NCI-H446 treated with DMSO at 0.1 percent for 48 hours (cell line): ENCODE measurements around the gene RFPL2.
"Not testable (repeated sequence)": the region's sequence is repeated elsewhere in the genome, so short reads cannot be mapped to it uniquely, and the experiment has no call there.

ENCODE experiments used
- DNase-seq: peaks from one replicate; lab custom pipeline; 2025; lab: John Stamatoyannopoulos, UW

Gene RFPL2

DNA sequence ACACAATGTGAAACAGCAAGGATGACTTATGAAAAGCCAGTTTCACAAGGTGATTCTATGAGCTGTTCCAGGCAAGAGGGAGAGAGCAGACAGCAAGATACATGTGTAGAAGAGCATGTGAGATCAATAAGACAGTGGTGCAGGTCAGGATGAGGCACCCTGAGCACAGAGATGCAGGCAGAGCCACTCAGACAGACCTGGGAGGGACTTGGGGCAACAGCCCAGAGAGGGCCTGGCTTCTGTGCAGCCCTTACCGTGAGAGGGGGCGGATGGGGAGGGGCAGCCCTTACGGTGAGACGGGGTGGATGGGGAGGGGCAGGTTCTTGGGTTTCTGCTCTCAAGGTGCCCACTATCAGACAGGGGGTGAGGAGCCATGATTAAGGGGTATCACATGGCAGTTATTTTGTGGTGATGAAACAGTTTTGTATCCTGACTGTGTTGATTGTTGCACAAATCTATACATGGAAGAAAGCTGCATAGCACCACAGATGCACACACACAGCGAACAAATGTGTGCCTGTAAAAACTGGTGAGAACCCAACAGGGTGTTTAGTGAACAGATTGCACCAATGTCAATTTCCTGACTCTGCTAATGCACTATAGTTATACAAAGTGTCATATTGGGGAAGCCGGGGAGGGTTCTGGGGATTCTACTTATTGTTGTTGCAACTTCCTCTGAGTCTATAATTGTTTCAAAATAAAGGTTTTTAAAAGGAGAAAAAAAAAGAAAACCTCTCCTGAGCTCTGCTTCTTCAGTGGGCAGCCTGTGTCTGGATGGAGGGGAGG, 40.6 kb downstream of the RFPL2 start:
- no peak for DNase-seq

GRCh38 chr22:32160411-32160810, 44.5 kb downstream of the RFPL2 start:
- not testable (repeated sequence) for DNase-seq

- DNase-seq = no peak
These were observed 46.0 kb downstream of the RFPL2 start, which contains the start of gene C22orf42 for GRCh38 chr22:32158712-32159533. C22orf42 (minus strand) TSS chr22:32159303; CDS start chr22:32159215, 88 bp downstream.

DNA sequence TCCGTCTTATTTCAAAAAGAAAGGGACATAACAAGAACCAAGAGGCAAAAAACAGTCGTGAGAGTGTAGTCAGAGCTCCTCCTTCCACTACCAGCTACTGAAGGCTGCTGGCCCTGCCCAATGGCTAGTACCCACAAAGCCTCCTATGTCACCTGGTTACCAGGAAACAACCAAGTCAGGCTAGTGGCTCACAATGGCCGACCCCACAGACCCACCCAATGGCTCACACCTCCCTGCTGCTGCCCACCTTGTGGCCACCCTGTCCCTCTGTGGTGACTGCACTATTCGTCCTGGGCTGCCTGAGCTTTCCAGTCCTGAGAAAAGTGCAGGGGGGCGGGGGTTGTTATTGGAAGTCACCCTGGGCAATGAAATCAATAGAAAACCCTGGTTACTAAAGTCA, 47.2 kb downstream of the RFPL2 start:
- not testable (repeated sequence) for DNase-seq

DNA sequence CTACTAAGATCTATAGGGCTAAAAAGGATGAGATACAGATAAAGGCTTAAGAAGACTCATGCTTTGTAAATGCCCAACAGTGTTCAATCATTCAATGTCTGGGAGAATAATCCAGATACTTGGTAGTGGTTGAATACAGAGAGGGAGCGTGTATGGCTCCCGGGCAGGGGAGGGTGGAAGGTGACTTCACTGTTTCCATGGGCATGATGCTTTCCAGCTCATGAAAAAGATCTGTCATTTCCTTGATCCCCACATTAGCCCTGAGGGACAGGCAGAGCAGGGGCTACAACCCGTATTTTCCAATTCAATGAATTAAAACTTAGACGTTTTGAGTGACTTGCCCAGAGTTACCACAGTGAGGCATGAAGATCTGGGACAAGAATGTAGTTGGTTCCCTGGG, 50.1 kb downstream of the RFPL2 start:
- not testable (repeated sequence) for DNase-seq

GRCh38 chr22:32151641-32152040, 53.2 kb downstream of the RFPL2 start:
- not testable (repeated sequence) for DNase-seq

GRCh38 chr22:32150647-32151046, 54.2 kb downstream of the RFPL2 start:
- not testable (repeated sequence) for DNase-seq

GRCh38 chr22:32148372-32148771, 56.5 kb downstream of the RFPL2 start:
- not testable (repeated sequence) for DNase-seq

- not testable (repeated sequence) for DNase-seq
These were observed 57.7 kb downstream of the RFPL2 start for GRCh38 chr22:32147128-32147527.

- DNase-seq = no peak
These were observed 60.2 kb downstream of the RFPL2 start for GRCh38 chr22:32144496-32145274.

- DNase-seq = no peak
These were observed 62.3 kb downstream of the RFPL2 start for GRCh38 chr22:32142600-32142999.

- not testable (repeated sequence) for DNase-seq
These were observed 64.2 kb downstream of the RFPL2 start for GRCh38 chr22:32140688-32141087.
